ENCODE data around the gene IL13RA1.

DNA sequence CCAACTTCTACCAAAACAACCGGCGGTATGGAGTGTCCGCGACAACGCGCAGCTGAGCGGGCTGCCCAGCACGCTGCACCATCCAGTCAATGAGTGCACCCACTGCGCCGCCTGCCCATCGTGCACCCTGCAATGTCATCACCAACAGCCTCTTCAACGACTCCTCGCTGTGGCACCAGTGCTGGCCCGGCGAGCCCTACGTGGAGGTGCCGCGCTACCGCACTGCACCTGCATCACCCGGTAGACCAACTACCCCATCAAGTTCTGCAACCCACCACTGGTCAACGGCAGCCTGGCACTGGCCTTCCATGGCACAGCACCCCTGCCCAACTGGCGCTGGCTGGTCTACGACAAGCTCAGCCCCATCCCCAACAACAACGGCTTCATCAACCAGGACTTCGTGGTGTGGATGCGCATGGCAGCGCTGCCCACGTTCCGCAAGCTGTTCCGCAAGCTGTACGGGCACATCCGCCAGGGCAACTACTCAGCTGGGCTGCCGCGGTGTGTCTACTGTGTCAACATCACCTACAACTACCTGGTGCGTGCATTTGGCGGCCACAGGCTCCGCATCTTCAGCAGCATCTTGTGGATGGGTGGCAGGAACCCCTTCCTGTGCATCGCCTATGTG lies 42.8 kb downstream of the IL13RA1 start:
- TF ChIP-seq POLR2A (IDR thresholded peaks at IDR 0.05; ENCODE audit: extremely low read depth, insufficient read length) = no peak
- TF ChIP-seq, protein P1, sequence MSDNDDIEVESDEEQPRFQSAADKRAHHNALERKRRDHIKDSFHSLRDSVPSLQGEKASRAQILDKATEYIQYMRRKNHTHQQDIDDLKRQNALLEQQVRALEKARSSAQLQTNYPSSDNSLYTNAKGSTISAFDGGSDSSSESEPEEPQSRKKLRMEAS (IDR thresholded peaks at IDR 0.05; ENCODE audit: low read depth, low read length) = no peak

Data from NB4 (cell line).